Lower leg skin (tissue), 4 donors: ENCODE measurements around the gene POLG2. TPM values are rescaled to one million over a fixed set of nuclear protein-coding genes. Genes with fewer than 3 reads are reported as not detected.

ENCODE experiments used
- DNase-seq, 2 donors: peaks; one replicate each; pipeline ENCODE4 v3.0.0-alpha.2; 2019; ENCODE audit warnings: low spot score in 2 of 2
- H3K4me3 ChIP-seq: fragments of 200-600 bp; sonication (generic); 2 replicates; pipeline ENCODE4 v1.5.1; 2017; ENCODE audit warnings: mild to moderate bottlenecking, low read depth; ENCODE audit not compliant: poor library complexity, severe bottlenecking
- POLR2A ChIP-seq, 2 donors: fragments of 450-650 bp; IDR thresholded peaks; one replicate each; pipeline ENCODE4 v1.6.1; 2016 to 2017; ENCODE audit warnings: antibody characterized with exemption in 2 of 2, mild to moderate bottlenecking in 1 of 2, moderate library complexity in 1 of 2
- WGBS, 2 donors: methylation state at CpG; one replicate each; pipeline ENCODE4 v1.1.5; 2018; 5-methylcytosine and 5-hydroxymethylcytosine counted together
- intact Hi-C: fragments of 100-400 bp; cut with DNase I; formaldehyde crosslinking; loops from one replicate; pipeline ENCODE4 v1.15.0; 2023; ENCODE audit warnings: low total_unique reads
- total RNA-seq, 4 donors: library from RNA; depleted of rRNA; stranded (reverse); fragments of >200 nt; gene quantifications; one replicate each; pipeline ENCODE4 v1.1.0, GENCODE V29; 2016
- TF ChIP-seq, protein P1 (sequence below), 3 donors: fragments of 450-650 bp; IDR thresholded peaks; one replicate each; pipeline ENCODE4 v1.5.1; 2016; ENCODE audit warnings: antibody characterized with exemption in 3 of 3, mild to moderate bottlenecking in 3 of 3, moderate library complexity in 2 of 3

The POLG2 gene
- total RNA-seq, 4 donors from 2014 or later = 2.2 to 7.7 (median 4.2) TPM

DNA sequence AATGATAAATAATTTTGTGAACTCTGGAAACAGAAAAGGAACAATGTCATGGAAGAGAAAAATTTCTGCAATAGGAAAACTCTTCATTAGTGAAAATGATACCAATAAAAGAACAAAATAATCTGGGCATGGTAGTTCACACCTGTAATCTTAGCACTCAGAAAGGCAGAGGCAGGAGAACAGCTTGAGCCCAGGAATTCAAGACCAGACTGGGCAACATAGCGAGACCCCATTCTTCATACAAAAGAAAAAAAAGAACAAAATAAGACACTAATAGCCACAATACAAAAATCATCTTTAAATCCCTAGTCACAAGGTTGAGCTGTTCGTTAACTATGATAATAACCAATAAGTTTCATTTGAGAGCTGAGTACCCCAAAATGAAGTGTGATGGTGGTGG is 8.6 kb downstream of the POLG2 start:
- intact Hi-C loops = no loop called here
- 96 to 100% methylated on average over 2 of the region's 2 CpGs for WGBS, 2 donors
- no peak for DNase-seq
- TF ChIP-seq POLR2A (IDR thresholded peaks at IDR 0.05) = no peak
- TF ChIP-seq, protein P1, sequence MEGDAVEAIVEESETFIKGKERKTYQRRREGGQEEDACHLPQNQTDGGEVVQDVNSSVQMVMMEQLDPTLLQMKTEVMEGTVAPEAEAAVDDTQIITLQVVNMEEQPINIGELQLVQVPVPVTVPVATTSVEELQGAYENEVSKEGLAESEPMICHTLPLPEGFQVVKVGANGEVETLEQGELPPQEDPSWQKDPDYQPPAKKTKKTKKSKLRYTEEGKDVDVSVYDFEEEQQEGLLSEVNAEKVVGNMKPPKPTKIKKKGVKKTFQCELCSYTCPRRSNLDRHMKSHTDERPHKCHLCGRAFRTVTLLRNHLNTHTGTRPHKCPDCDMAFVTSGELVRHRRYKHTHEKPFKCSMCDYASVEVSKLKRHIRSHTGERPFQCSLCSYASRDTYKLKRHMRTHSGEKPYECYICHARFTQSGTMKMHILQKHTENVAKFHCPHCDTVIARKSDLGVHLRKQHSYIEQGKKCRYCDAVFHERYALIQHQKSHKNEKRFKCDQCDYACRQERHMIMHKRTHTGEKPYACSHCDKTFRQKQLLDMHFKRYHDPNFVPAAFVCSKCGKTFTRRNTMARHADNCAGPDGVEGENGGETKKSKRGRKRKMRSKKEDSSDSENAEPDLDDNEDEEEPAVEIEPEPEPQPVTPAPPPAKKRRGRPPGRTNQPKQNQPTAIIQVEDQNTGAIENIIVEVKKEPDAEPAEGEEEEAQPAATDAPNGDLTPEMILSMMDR (IDR thresholded peaks at IDR 0.05) = no peak
- H3K4me3 ChIP-seq = no peak overlapping the region

DNA sequence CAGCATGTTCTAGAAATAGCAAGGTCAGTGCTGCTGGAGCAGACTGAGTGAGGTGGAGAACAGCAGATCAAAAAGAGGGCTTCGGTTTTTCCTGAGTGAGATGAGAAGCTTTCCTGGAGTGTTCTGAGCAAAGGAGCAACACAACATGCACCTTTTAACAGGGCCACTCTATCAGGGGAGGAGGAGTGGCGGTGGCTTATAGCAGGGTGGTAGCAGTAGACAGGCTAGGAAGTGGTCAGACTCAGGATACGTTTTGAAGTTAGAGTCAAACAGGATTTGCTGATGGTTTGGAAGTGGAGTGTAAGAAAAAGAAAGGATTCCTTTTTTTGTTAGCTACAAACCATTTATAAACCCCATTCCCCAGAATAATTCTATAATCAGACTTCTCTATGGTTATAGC is 12.5 kb downstream of the POLG2 start:
- no peak overlapping the region for H3K4me3 ChIP-seq
- no peak for DNase-seq
- 89 to 93% methylated on average over 3 of the region's 3 CpGs for WGBS, 2 donors
- intact Hi-C loops = no loop called here
- TF ChIP-seq, protein P1 (IDR thresholded peaks at IDR 0.05) = no peak
- TF ChIP-seq POLR2A (IDR thresholded peaks at IDR 0.05) = no peak

DNA sequence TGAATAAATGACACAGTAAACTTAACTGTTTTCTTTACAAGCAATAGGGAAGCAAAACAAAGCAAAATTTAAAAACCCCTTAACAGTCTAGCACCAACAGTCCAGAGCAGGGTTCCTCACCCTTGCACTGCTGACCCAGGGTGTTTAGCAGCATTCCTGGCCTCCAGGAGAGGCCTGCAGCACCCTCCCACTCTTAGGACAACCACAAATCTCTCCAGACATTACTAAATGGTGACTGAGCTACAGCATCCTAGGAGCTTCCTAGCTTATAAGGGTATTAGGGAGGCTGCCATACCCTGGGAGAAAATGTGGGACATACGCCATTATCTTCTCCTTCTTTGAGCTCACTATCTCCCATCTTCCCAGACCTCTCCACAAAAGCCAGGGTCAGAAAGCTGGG is 15.9 kb downstream of the POLG2 start:
- intact Hi-C loops = no loop called here
- 95 to 100% methylated on average over 1 of the region's 1 CpG for WGBS, 2 donors

DNA sequence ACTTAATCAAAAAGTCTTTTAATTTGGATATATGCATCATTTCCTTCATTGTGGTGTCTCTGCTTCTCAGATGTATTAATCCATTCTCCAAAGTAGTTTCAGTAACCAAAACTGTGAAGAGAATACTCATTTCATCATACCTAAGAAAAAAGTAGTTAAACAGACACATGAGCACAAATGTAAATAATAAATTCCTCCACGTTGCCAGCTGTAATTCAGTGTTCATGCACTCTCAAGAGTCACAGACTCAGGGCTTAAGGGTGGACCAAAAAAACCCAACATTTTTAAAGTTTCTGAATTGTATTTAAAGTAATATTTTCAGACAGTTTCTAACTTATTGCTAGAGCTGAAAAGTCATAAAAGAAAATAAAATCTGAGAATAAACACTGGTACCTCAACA is 19.0 kb downstream of the POLG2 start:
- 22% methylated on average over 1 of the region's 1 CpG for WGBS, 2 donors
- no peak for TF ChIP-seq POLR2A (IDR thresholded peaks at IDR 0.05)
- TF ChIP-seq, protein P1 (IDR thresholded peaks at IDR 0.05) = no peak
- H3K4me3 ChIP-seq = no peak overlapping the region
- intact Hi-C loops = no loop called here
- no peak for DNase-seq

More for the DNA sequence above, 15.9 kb downstream of the POLG2 start:
- DNase-seq = no peak
- H3K4me3 ChIP-seq = no peak overlapping the region
- TF ChIP-seq, protein P1 (IDR thresholded peaks at IDR 0.05) = no peak
- no peak for TF ChIP-seq POLR2A (IDR thresholded peaks at IDR 0.05)

DNA sequence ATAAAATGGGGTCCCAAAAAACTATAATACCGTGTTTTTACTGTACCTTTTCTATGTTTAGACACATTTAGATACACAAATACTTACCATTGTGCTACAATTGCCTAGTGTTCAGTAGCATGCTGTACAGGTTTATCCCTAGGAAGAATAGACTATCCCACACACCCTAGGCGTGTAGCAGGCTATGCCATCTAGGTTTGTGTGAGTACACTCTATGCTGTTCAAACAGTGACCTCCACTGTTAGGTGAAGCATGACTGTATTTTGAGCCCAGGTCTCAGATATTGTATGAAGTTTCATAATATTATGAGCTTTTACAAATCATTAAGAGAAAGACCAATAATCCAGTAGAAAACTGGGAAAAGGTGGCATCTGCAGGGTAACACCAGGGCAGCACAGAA is 24.3 kb downstream of the POLG2 start:
- no peak for DNase-seq
- 88 to 91% methylated on average over 2 of the region's 2 CpGs for WGBS, 2 donors
- no peak overlapping the region for H3K4me3 ChIP-seq
- intact Hi-C loops = no loop called here
- TF ChIP-seq POLR2A (IDR thresholded peaks at IDR 0.05) = no peak
- TF ChIP-seq, protein P1 (IDR thresholded peaks at IDR 0.05) = no peak

DNA sequence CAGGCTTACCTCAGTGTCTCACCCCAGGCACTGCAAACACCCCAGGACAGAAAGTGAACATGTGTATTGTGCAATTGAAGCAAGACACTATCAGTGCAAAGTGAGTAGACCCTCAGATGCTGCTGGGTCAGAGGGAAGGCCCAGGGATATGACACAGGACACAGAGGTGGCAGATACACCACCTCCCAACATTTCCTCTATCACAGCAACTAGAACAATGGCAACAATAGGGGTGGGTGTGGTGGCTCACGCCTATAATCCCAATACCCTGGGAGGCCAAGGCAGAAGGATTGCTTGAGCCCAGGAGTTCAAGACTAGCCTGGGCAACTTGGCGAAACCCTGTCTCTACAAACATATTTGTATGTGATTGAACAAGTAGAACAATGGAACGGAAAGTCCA is 25.4 kb downstream of the POLG2 start:
- no peak for TF ChIP-seq POLR2A (IDR thresholded peaks at IDR 0.05)
- WGBS, 2 donors = 87 to 89% methylated on average over 3 of the region's 3 CpGs
- intact Hi-C loops = no loop called here
- no peak overlapping the region for H3K4me3 ChIP-seq
- peak in 1 of 2 donors; percentile 21 for DNase-seq
